Motor neuron (in vitro differentiated cells): ENCODE data around the gene DENND4A. TPM values are rescaled to one million over a fixed set of nuclear protein-coding genes. Genes with fewer than 3 reads are reported as not detected.
A peak's percentile ranks its signal among the peaks of the same experiment; 100 is the strongest.

ENCODE experiments used
- ATAC-seq, 8 experiments: fragments of 200-7000 bp; cut with Tn5 transposase; replicated peaks in 6 of 8; 2 replicates each; pipeline ENCODE4 v1.8.0; 2021; ENCODE audit warnings: mild to moderate bottlenecking in 8 of 8, moderate library complexity in 8 of 8
- H3K27ac ChIP-seq, 2 donors: fragments of 250-450 bp; sonication (Bioruptor Pico); 2 replicates each; pipeline ENCODE4 v1.9.0; 2021; ENCODE audit warnings: antibody characterized with exemption in 2 of 2, mild to moderate bottlenecking in 2 of 2, moderate library complexity in 1 of 2
- H3K4me1 ChIP-seq, 2 donors: fragments of 250-450 bp; sonication (Bioruptor Pico); replicated peaks in 1 of 2; 2 replicates each; pipeline ENCODE4 v1.6.1; 2021; ENCODE audit warnings: antibody characterized with exemption in 2 of 2, mild to moderate bottlenecking in 2 of 2, moderate library complexity in 1 of 2
- H3K4me3 ChIP-seq, 5 donors: fragments of 250-450 bp; sonication (Bioruptor Pico); 2 replicates each; pipeline ENCODE4 v1.9.0; 2021; ENCODE audit warnings: antibody characterized with exemption in 5 of 5, mild to moderate bottlenecking in 5 of 5, moderate library complexity in 4 of 5
- WGBS, 10 experiments: fragments of 450-650 bp; shearing (Covaris generic); methylation state at CpG; one replicate each; pipeline ENCODE4 v1.0.0; 2022; 5-methylcytosine and 5-hydroxymethylcytosine counted together
- in situ Hi-C, 9 experiments: fragments of 400-800 bp; cut with MboI; loops; one replicate each; pipeline ENCODE4 v1.15.0; 2021; ENCODE audit warnings: low sequenced_read_pairs in 9 of 9, low pct_unique_long_range_greater_than_20kb in 2 of 9; ENCODE audit not compliant: unreplicated experiment in 9 of 9
- total RNA-seq, 8 experiments: library from RNA; unstranded; fragments of 300-600 nt; gene quantifications; 2 replicates each; pipeline versions ENCODE4 v1.2.3 to v1.2.4, GENCODE V29; 2022

The DENND4A gene
- total RNA-seq, 8 experiments from 2014 or later = 13.7 to 34.8 (median 23.4) TPM

DNA sequence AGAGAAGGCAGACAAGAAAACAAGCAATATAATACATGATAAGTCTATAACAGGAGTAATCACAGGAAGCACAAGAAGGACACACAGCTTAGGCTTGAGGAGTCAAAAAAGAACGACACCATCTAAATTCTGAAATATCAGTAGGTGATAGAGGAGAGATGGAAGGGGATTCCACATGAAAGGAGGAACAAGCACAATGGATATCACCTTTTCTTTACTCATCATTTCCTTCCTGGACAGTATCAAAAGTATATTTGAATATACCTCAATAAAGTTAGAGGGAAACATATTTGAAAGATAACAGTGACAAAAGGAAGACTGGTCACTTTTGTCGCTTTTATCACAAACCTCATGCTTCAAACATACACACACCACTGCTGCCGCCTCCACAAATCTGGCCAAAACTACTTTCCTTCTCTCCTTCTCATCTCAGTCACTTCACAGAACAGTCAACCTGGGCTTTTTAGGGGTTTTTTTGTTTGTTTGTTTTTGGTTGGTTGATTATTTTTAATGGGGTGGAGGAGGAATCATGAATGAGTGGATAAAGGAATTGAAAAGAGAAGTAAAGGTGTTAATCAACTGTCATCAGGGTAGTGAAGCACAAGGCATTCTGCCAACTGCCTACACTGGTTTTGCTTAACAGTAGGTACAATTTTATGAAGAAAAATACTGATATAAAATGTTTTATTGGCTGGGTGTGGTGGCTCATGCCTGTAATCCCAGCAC is 18.5 kb downstream of the DENND4A start:
- H3K4me1 ChIP-seq = no peaks in the 10 kb centered on the region
- 81 to 100% (median 97%) methylated on average over 1 to 3 of the region's 3 CpGs; no CpG with 5 or more reads in 1 of the 10 experiments for WGBS, 10 experiments
- ATAC-seq = no peak
- H3K4me3 ChIP-seq = no peak overlapping the region
- H3K27ac ChIP-seq = no peak overlapping the region
- in situ Hi-C loops = no loop called here

DNA sequence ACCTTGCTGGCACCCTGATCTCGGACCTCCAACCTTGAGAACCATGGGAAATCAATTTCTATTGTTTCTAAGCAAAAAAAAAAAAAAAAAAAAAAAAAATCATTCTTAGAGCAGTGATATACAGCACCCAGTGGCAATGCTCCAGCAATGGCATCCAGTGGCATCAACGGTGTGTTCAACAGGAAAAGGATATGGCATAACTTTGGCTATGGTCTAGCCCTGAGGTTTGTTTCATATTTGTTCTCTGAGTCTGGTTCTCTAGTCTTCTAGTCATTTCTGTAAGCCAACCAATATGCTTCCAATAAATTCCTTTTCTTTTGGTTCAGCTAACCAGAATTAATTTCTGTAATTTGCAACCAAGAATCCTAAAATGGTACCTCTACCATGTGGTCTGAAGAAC is 19.2 kb downstream of the DENND4A start:
- Histone ChIP-seq H3K4me1 (no peaks in the 10 kb centered on the region), H3K4me3 (no peak overlapping the region), H3K27ac (no peak overlapping the region)
- no peak for ATAC-seq
- in situ Hi-C loops = no loop called here
- 56 to 100% (median 93%) methylated on average over 1 to 2 of the region's 2 CpGs; no CpG with 5 or more reads in 3 of the 10 experiments for WGBS, 10 experiments

DNA sequence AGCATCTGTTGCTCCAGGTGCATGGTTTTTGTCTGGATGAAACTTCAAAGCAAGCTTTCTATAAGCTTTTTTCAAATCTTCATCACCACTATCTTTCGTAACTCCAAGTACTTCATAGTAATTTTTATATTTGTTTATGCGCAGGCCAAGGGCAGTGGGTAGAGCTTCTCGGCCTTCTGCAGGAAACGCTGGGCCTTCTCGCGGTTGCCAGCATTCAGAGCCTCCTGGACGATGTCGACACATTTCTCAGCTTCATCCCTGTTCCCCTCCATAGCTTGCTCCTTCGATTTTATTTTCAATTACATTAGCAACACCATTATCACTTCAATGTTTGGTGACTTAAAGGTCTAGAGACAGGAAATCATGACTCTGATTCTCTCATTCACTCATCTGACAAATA is 20.2 kb downstream of the DENND4A start:
- no peak for ATAC-seq
- no peak overlapping the region for H3K27ac ChIP-seq
- H3K4me3 ChIP-seq = no peak overlapping the region
- in situ Hi-C loops = no loop called here
- H3K4me1 ChIP-seq = no peaks in the 10 kb centered on the region
- 40 to 93% (median 84%) methylated on average over 1 to 9 of the region's 9 CpGs; no CpG with 5 or more reads in 2 of the 10 experiments for WGBS, 10 experiments

DNA sequence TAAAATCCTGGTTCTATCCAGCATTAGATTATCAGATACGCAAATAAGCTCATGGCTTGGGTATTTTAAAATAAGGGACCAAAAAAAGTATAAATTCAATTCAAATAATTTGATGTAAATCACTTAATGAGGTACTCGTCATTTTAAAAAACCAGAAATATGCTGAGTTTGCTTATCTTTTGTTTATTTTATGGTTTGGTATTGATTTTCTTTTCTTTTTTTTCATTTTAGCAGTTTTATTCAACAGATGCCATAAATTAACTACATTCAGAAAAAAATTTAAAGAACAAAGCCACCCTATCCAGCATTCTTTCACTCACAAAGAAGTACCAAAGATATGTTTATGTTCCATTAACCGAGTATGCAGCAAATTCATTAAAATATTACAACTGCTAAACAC is 22.6 kb downstream of the DENND4A start:
- no peak overlapping the region for H3K27ac ChIP-seq
- ATAC-seq = no peak
- H3K4me3 ChIP-seq = no peak overlapping the region
- WGBS, 10 experiments = 57 to 91% (median 73%) methylated on average over 2 to 3 of the region's 3 CpGs
- in situ Hi-C loops = no loop called here
- H3K4me1 ChIP-seq = no peaks in the 10 kb centered on the region

DNA sequence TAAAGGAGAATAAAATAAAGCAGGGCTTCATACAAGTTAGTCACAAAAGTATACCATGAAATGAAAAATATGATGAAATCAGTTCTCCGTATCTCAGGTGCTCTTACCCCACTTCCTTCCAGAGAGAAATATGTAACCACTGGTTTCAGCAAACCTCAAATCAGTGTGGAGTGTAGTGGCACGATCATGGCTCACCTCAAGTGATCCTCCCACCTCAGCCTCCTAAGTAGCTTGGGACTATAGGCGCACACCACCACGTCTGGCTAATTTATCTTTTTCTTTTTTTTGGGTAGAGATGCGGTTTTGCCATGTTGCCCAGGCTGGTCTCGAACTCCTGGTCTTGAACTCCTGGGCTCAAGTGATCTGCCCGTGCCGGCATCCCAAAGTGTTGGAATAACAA is 24.2 kb downstream of the DENND4A start:
- Histone ChIP-seq H3K4me1 (no peaks in the 10 kb centered on the region), H3K27ac (no peak overlapping the region), H3K4me3 (no peak overlapping the region)
- in situ Hi-C loops = no loop called here
- 82 to 100% (median 98%) methylated on average over 1 to 5 of the region's 8 CpGs; no CpG with 5 or more reads in 2 of the 10 experiments for WGBS, 10 experiments
- no peak for ATAC-seq

DNA sequence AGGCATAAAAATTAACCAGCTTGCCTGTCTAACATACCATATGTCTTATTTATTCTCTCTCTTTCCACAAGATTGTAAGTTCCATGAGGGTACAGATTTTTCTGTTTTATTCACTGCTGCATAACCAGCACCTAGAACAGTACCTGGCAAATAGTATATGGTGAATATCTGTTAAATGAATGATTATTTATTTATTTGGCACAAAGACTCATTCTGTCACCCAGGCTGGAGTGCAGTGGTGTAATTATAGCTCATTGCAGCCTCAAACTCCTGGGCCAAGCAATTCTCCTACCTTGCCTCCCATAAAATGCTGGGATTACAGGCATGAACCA is 24.9 kb downstream of the DENND4A start:
- Histone ChIP-seq H3K4me3 (no peak overlapping the region), H3K27ac (no peak overlapping the region), H3K4me1 (no peaks in the 10 kb centered on the region)
- in situ Hi-C loops = no loop called here
- no peak for ATAC-seq

DNA sequence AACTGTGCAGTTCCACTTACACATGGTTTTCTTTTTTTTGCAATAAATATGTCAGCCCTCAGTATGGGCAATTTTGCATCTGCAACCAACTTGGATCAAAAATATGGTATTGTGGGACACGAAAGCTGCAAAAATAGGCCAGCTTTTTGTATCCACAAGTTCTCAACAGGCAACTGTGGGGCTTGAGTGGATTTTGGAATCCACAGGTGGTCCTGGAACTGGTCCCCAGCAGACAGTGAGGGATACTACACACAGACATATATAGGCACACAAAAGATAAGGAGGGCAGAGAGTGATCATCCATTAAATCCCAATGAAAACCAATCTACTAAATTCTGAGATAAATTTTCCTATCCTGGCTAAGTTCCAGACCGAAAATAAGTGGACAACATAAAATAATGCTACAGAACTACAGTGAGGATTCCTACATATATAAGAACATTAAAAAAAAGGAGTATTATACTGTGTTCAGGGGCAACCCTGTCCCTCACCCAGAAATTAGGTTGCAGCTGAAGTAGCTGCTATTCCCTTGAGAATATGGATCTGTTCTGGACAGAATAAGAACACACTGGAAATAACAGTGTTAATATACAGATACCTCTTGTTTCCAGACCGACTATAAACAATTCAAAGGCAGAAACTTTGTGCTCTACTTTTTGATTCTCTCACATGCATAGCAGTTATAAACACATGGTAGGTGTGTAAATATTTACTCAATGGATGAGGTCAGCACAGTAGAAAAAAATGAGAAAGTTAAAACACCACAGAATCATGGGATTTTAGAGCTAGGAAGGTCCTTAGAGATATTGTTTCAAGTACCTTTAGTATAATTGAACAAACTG is 25.4 kb downstream of the DENND4A start:
- Histone ChIP-seq H3K4me1 (no peaks in the 10 kb centered on the region), H3K4me3 (no peak overlapping the region), H3K27ac (no peak overlapping the region)
- ATAC-seq = peak in 2 of 8 experiments; percentile 32 to 67
- WGBS, 10 experiments = 25 to 100% (median 81%) methylated on average over 1 to 3 of the region's 3 CpGs; no CpG with 5 or more reads in 1 of the 10 experiments
- in situ Hi-C loops = no loop called here

DNA sequence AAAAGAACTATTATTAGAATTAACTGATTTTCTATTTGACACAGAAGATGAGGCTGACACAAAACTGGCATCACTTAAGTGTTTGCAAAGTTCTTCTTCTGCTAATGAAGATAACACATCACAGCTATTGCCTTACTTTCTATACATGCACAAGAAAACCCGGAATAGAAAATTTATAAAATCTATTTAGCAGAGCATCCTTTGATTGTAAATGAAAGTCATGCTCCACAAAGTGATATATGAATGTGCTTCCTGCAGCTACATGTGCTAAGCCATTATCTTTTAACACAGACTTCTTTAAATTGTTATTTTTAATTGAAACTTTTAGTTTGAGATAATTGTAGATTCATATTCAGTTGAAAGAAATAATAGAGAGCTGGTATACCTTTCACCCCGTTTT is 27.0 kb downstream of the DENND4A start:
- WGBS, 10 experiments = 78 to 100% (median 93%) methylated on average over 1 to 2 of the region's 2 CpGs
- no peak overlapping the region for H3K4me3 ChIP-seq
- no peaks in the 10 kb centered on the region for H3K4me1 ChIP-seq
- in situ Hi-C loops = no loop called here
- no peak for ATAC-seq
- no peak overlapping the region for H3K27ac ChIP-seq

DNA sequence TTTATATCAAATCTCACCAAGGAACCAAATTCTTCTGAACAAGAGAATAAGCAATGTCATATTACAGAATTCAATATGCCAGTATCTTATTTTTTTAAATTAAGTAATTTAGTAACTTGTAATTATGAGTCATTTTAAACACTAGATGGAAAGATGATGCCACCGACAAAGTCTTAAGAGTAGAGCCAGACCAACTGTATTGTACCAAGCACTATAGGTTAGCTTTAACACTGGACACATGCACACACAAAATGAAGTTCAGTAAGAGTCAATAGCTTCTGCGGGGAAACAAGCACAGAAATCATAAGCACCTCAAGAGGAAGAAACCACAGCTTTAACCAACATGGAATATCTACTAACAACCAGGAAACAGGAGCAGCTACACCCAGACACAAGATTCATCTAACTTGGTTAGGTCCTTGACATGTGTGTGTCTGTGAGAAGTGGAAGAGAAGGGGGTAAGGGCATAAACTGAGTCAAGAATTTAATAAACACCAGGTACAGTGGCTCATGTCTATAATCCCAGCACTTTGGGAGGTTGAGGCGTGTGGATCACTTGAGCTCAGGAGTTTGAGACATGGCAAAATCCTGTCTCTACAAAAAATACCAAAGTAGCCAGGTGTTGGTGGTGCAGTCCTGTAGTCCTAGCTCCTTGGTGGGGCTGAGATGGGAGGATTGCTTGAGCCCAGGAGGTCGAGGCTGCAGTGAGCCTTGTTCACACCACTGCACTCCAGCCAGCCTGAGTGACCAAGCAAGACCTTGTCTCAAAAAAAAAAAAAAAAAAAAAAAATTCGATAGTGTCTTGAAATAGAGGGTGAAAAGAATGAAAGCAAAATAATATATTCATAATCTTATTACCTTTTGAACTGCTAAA is 28.9 kb downstream of the DENND4A start:
- WGBS, 10 experiments = 53 to 95% (median 86%) methylated on average over 2 to 4 of the region's 5 CpGs
- no peak for ATAC-seq
- Histone ChIP-seq H3K4me1 (no peaks in the 10 kb centered on the region), H3K27ac (no peak overlapping the region), H3K4me3 (no peak overlapping the region)
- in situ Hi-C loops = no loop called here

DNA sequence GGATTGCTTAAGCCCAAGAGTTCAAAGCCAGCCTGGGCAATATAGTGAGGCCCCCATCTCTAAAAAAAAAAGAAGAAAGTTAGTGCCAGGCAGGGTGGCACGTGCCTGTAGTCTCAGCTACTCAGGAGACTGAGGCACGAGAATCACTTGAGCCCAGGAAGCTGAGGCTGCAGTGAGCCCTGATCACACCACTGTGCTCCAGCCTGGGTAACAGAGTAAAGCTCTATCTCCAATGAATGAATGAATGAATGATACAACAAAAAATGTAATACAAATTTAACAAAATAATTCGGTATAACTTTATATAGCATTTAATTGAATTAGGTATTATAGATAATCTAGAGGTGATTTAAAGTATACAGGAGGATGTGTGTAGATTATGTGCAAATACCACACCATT is 29.7 kb downstream of the DENND4A start:
- no peaks in the 10 kb centered on the region for H3K4me1 ChIP-seq
- in situ Hi-C loops = no loop called here
- ATAC-seq = no peak
- H3K27ac ChIP-seq = no peak overlapping the region
- WGBS, 10 experiments = 92 to 100% (median 94%) methylated on average over 1 to 3 of the region's 3 CpGs; no CpG with 5 or more reads in 1 of the 10 experiments
- H3K4me3 ChIP-seq = no peak overlapping the region

DNA sequence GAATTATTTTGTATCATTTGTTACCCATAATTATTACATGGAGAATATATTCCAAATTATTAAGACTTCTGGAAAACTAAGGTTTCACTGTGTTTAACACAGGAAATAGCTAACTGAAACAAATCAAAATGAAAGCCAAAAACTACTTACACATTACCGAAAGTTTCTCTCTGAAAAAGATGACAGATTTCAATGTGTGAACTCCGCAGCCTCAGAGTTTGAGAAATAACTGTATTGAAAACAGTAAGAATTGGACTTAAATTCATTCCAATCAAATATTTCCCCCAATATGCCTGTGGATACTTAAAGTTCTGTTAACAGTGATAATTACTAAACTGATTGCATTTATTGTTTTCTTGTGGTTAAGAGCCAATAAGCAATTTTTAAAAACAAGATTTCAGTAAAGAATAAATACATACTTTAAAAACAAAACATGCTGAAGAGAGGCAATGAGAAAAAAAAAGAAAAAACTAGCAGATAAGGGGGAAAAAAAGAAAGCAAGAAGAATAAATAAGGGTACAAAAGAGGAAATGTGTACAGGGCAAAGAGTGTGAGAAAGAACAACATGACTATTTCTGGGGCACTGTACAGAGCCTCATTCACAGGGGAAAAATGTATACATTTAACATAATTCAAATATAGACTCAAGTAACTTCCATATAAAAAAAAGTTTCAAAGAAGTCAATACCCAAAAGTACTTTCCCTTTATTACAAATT is 30.7 kb downstream of the DENND4A start:
- H3K4me3 ChIP-seq = no peak overlapping the region
- no peaks in the 10 kb centered on the region for H3K4me1 ChIP-seq
- in situ Hi-C loops = no loop called here
- no peak overlapping the region for H3K27ac ChIP-seq
- ATAC-seq = no peak
- 70 to 100% (median 93%) methylated on average over 1 to 2 of the region's 2 CpGs for WGBS, 10 experiments

DNA sequence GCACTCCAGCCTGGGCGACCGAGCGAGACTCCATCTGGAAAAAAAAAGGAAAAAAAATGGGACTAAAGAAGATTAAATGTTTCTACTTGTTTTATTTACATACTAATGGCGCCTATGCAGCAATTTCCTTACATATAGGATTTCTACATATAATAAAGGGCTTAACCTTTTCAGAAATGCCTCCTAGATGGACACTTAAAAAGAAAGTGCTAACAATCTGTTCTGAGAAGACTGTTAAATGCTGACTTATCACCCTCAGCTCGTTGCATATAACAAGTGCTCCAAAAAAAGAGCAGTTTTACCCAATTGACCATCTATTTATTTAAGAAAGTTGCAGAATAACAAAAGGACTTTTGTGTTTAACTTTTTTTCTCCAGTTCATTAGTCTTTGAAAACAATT is 32.7 kb downstream of the DENND4A start:
- in situ Hi-C loops = no loop called here
- Histone ChIP-seq H3K4me1 (no peaks in the 10 kb centered on the region), H3K4me3 (no peak overlapping the region), H3K27ac (no peak overlapping the region)
- ATAC-seq = no peak
- WGBS, 10 experiments = 60 to 100% (median 94%) methylated on average over 1 to 5 of the region's 5 CpGs; no CpG with 5 or more reads in 1 of the 10 experiments
